HG02981 (cell line): ENCODE results near the gene ARPC4.
"Not testable (repeated sequence)": the region's sequence is repeated elsewhere in the genome, so short reads cannot be mapped to it uniquely, and the experiment has no call there.

Experiments
- ATAC-seq: cut with Tn5 transposase; IDR thresholded peaks from one replicate; pipeline ENCODE4 v1.9.1; 2021; ENCODE audit warnings: mild to moderate bottlenecking, moderate library complexity; ENCODE audit not compliant: unreplicated experiment

ARPC4 gene

DNA sequence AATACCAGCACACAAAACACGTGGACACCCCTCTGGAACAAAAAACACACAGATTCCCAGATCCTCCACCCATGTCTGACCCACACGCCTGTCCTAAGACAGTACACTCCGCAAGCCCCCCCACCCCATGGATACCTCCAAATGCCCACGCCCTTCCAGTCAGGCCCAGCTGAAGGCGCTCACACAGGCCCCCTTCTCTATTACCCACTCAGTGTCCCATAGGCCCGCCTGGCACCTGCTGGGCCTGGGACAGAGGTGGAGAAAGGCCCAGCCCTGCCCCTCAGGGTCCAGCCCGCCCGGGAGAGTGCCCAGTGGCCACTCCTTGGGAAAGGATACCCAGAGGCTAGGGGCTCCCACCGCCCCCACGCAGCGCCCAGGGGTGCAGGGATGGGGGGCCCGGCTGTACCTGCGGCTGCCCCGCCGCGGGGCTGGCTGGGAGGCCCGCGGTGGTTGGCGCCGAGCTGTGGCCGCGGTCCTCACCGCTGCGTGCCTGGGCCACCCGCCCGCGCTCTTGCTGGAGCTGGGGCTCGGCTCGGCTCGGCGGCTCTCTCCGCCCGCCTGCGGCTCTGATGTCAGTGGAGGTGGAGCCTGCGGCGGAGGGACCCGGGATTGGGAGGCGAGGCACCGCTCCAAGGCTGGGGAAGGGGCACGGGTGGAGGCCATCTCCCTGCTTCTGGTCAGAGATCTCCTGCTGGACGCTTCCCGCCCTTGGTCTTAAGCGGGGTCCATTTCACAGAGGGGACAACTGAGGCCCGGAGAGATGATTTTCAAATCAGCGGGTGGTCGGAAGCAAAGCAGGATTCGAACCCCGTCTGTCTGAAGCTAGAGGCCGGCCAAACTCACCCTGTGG, 23.2 kb upstream of the ARPC4 start, which contains the start of gene CAMK1:
CAMK1 (minus strand) TSS at position 522 of the 850 bp plus-strand sequence. CDS start 2,198 bp downstream, outside the sequence.
- ATAC-seq = no peak

DNA sequence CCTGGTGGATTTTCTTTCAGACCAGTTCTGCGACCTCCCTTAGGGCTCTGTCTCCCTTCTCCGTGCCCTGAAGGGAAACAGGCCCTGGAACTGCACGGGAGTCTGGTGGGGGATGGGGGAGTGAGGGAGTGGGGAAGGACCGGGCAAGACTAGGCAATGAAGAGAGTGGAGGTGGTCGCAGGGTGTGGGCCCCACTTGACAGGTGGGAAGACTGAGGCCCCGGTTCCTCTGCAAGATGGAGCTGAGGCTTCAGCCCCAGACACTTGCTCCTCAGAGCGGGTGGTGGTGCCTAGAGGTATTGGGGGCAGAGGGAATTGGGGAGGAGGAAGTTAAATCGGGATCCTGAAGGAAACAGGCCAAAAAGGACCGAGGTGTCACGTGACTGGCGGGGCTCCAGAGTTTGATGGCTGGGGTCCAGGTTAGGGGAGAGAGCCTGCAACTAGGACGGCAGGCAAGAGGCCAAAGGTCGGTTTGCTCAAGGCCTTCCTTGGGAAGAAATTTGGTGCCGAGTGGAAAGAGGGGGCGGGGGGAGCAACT, 22.5 kb upstream of the ARPC4 start:
- ATAC-seq = no peak

DNA sequence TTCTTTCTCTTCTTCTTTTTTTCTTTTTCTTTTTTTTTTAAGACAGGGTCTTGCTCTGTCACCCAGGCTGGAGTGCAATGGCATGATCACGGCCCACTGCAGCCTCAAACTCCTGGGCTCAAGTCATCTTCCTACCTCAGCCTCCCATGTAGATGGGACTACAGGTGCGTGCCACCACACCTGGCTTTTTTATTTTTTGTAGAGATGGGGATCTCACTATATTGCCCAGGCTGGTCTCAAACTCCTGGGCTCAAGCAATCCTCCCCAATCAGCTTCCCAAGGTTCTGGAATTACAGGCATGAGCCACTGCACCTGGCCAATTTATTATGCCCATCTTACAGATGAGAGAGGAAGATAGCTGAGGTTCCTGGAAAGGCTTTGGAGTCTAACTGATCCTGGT, 21.9 kb upstream of the ARPC4 start:
- not testable (repeated sequence) for ATAC-seq

DNA sequence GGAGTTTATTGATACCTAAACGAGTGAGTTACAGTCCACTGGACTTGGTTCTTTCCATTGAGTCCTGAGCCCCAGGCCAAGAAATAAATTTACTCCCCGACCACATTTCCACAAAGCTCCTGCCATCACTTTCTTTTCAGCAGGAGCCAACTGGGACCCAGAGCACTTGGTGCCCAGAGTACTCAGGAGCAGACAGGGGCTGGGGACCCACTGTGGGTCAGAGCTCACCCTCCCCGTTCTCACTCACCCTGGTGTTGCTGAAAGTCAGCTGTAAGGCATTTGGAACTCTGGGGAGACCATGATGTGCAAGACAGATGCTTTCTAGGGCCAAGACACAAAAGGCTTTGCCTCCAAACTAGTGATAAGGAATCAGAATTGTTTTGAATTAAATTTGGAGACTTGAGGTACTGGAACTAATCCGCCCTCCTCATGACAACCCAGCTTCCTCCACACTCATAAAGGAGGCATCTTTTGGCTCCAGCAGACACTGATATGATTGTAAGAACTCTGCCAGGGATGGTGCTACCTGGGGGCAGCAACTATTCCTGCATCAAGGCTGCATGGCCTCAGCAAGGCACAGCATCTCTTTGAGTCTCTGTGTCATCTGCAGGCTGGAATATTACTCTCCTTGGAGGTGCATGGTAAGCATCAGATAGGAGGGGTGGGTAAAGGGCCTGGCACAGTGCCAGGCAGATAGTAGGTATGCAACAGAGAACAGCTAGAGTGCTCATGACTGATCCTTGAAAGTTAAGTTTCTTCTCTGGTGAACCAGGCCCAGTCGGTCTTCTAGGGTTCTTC, 15.8 kb upstream of the ARPC4 start:
- no peak for ATAC-seq

DNA sequence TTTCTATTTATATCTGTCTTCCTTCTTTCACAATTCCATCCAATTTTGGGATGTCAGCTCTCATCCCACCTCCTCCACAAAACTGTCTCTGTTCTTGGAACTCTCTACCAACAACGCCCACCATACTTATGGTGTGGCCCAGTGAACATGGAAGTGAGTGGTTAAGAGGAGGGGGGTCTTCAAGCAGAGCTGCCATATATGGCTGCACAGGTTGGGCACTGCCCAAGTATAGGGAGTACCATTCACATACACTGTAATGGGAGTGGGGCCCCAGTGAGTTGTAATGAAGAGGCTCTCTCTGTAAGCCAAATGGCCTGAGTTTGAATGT, 15.2 kb upstream of the ARPC4 start:
- no peak for ATAC-seq

DNA sequence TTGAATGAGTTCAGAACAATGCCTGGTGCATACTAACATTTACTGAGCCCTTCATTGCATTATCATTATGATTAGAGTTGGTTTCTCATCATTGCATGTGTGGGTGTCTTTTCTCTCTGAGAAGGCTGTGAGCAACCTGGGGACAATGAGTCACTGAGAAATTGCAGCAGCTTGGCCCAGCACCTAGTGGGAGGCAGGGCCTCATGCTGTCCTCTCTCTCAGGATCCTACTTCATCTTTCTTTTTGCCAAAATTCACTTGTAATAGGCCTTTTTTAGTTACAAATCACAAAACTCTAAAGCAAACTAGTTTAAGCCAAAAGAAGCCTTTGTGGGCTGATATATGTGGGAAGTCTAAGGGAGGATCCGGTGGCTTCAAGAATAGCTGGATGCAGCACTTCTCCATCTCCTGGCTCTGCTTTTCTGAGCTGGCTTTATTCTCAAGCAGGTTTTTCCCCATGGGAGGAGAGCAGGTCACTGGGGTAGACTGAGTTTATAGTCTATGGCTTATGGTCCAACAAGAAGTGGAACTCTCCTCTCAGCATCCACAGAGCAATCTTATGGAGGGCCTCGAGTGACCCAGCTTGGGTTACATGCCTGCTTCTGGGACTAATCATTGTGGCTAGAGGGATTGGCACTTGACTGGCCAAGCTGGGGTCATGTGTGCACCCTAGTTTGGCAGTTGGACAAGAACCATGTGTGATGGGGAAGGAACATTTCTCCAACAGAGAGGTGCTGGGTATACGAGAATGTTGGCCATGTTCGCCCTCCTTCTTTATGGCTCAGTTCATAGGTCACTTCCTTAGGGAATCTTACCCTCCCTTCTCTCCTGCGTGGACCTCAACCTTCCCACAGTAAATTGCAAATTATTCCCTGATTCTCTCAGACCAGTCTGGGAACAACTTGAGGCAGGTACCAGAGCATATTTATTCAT, 14.5 kb upstream of the ARPC4 start:
- no peak for ATAC-seq

DNA sequence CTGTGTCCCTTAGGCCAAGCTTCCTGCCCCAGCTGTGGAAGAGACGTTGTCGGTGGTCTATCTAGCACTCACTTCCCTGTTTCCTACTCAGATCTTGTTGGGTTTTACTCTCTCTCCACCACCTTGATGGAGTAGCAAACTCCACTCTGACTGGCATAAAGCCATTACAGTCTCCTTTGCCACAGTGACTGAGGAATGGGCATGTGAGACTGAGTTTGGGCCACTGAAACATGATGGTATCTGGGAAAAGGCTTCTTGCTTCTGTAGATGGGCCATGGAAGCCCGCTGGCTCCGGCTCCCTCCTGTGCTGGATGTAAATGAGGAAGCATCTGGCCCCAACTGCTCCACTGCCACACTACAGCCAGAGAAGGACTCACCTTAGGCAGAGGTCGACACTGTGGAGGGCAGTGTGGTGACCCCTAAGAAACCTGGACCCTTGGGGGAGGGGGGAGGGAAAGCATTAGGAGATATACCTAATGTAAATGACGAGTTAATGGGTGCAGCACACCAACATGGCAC, 13.7 kb upstream of the ARPC4 start:
- ATAC-seq = no peak

DNA sequence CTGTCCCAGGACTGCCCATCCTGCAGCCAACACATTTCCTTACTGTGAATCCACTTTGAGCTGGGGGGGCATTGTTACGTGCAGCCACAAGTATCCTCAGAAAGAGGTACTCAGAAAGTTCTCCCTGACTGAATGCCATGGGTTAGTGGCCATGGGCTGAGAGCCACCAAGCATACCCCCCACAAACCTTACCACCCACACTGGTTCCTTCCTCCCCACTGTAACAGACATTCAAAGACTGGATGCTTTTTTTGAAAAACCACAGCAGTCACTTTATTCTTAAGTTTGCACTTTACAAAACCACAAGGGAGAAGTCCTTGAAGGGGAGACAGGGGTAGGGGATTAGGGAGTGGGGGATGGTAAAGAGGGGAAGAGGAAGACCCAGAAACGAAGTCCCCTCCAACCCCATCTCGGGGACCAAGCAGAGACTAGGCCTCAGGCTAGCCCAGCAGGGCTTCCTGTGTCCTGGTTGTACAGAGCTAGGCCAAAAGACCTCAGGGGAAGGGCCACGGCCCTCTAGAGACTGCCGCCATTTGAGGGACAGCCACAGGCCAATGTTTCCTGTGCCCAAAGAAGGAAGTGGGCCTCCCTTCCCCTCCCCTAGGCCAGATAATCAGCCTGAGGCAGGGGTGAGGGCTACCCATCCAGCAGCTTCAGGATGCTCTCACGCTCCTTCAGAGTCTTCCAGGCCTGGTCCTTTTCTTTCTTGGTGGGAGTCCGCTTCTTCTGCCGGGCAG, 13.0 kb upstream of the ARPC4 start:
- peak; percentile 64 for ATAC-seq

DNA sequence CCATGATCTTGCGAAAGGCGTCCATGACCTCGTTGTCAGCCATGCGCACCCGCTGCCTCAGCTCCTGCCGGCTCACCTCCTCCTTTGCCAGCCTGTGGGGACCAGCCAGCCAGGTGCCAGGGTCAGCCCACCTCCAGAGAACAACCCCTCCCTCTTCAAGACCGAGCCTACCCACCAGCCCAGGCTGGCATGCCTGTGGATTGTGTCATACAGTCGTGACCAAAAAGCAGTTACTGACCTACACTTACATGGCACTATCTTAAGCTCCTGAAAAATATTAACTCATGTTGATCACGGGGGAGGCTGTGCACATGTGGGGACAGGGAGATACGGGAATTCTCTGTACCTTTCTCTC, 12.4 kb upstream of the ARPC4 start:
- ATAC-seq = no peak

DNA sequence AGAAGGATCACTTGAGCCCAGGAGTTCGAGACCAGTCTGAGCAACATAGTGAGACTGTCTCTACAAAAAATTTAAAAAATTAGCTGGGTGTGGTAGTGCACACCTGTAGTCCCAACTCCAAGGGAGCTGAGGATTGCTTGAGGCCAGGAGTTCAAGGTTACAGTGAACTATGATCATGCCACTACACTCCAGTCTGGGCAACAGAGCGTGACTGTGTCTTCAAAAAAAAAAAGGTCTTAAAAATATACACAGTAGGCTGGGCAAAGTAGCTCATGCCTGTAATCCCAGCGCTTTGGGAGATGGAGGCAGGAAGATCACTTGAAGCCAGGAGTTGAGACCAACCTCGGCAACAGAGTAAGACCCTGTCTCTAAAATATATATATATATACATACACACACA, 12.0 kb upstream of the ARPC4 start:
- ATAC-seq = no peak

DNA sequence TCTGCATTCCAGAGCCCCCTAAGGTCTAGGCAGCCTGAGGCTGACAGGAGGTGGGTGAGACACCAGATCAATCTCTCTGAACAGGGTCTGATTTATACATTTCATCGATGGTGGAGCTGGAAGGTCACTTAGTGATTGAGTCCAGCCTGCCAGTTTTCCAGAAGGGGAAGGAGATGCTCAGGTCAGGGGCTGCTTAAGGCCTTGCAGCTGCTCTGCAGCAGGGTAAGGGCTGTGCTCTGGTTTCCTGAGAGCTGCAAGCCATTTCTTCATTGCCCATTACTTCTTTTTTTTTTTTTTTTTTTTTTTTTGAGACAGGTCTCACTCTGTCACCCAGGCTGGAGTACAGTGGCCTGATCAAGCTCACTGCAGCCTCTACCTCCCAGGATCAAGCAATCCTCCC, 11.3 kb upstream of the ARPC4 start:
- no peak for ATAC-seq

DNA sequence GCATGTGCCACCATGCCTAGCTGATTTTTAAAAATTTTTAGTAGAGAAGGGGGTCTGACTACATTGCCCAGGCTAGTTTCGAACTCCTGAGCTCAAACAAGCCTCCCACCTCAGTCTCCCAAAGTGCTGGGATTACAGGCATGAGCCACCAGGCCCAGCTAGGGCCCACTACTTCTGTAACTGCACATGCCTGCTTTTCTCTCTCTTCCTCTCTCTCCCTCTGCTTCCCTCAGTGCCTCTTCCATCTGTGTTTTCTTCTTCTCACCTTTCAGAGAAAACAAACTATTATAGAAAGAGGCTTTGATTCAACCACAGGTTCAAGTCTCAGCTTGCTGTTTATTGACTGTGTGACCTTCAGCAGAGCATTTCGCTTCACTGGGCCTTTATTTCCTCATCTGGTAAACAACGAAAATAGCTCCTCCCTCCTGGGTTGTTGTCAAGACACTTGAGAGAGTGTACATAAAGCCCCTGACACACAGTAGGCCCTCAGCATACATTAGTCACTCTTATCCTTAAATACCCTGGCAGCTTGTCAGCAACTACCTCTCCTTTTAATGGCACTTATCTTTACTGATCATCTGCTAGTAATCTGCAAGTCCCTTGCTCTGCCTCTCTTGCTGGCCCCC, 10.8 kb upstream of the ARPC4 start:
- no peak for ATAC-seq

DNA sequence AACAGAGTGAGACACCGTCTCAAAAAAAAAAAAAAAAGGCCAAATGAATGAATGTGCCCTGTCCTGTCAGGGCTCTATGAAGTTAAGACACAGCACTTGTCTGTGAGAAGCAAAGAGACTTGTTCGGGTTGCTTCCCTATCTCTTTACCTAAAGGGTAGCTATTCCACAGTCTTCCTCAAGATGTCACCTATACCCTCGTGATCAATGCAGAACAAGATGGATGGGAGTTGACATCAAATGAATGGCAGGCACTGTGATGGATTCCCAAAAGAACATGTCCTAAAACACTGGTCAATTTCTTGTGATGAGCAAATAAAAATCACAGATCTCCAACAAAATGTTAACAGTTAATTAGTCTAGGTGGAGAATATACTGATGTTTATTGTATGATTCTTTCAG, 10.1 kb upstream of the ARPC4 start:
- no peak for ATAC-seq

DNA sequence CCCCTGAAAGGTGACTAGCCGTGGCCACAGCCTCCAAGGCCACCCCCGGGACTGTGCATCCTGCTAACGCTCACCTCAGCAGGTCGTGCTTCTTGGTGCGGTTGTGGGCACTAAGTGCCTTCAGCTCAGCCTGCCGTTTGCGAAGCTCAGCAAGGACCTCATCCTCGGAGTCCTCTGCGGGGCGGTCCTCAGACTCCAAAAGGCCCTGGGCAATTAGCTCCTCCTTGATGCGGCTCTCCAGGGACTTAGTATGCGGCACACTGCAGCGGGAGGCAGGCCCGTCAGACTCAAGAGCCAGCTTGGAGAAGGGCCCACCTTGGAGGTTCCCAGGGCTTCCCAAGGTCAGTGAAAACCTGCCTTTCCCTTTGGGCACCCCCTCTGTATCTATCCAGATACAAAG, 8.9 kb upstream of the ARPC4 start:
- no peak for ATAC-seq

DNA sequence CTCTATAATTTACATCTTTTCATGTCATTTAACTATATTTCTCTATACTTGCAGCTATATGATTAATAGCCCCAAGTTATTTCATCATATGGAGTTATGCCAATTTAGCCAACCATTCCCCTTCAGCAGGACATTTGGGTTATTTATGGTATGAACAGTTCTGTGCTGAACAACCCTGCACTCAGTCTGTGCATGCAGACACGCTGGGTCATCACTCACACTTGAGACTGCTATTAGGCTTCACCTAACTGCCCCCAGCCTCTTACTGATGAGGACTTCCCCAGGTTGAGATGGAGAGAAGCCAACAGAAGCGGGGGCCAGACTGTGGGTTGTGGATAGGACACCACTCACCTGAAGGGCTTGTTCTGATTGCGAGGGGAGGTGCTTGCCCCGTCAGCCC, 7.9 kb upstream of the ARPC4 start:
- no peak for ATAC-seq

DNA sequence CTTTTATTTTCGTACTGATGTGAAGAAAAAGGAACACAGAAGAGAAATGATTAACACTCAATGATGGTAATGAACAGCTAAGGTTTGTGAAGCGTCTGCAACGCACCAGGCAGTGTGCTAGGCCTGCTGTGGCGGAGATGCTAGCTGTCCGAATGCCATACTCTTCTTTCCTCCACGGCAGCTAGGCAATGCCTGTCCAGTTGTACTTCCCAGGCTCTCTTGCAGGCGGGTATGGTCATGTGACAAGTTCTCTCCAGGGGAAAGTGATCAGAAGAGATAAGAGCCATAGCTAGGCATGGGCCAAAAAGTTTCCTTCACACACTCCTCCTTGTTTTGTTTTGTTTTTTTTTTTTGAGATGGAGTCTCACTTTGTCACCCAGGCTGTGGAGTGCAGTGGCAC, 7.3 kb upstream of the ARPC4 start:
- ATAC-seq = no peak

DNA sequence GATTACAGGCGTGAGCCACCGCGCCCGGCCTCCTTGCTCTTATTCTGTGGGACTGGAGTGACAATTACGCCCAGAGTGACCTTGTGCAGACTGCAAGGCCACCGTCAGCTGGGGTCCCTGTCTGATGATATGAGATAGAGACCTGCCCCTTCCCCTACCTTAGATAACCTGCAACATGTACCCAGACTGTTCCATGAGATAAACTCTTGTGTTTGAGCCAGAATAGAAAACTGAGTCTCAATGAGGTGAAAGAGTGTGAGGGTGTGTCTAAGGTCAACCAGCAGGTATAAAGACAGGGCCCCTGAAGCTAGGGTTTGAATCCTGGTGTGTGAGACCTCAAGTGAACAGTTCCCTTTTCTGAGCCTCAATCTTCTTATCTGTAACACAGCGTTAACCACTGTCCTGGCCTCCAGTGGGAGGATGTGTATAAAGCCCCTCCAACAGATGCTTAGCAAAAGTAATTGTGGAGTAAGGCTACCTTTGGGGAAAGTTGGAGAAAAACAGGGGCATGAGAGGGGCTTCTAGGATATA, 6.6 kb upstream of the ARPC4 start:
- ATAC-seq = no peak

DNA sequence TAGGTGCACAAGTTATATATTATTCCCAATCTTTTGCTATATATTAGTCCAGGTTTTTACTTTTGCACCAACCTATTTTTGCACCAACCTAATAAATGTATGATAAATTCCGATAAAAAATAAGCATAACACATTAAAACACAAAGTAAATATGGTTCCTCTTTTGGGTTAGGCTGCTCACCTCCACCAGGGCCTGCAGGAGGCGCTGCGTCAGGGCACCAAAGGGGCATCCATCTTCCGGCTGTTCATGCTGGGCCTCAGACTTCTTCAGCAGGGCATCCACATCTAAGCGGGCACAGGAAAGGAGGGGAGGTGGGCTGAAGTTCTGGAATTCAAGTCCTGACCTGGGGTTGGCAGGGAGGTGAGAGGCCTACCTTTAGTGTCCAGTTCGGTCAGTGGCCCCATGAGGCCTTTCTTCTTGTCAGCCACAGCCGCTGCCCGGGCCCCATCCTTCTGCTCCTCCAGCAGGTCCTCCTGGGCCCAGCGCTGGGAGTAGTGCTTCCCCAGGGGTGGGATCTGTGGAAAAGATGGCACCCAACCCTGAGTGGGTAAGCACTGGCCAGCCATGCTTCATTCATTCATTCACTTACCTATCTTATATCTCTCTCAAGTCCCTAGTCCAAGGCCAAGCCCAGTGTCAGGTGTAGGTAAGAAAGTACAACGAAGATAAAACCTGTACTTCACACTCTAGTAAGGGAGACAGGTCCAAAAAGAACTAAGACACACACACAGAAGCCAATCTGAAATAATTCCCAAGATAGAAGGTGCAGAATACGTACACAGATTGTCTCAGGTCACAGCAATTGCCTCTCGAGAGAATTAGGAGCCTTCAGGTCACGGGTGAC, 5.8 kb upstream of the ARPC4 start:
- no peak for ATAC-seq

DNA sequence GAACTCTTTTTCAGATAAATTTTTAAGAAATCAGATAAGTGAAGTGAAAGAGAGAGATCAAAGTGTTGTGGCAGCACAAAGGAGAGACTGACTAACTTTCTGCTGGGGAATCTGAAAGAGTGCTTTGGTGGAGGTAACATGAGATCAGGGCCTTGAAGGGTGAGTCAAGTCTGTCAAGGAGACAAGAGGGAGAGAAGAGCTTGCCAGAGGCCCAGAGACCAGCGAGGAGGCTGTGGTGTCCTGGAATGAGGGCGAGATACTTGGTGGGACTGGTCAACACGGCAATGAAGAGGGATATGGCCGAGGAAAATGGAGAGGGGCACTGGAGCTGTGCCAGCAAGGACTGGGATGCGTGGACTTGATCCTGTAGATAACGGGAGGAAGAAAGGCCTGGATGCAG, 5.2 kb upstream of the ARPC4 start:
- no peak for ATAC-seq
